ENCODE data around the gene BTBD2. TPM values are rescaled to one million over a fixed set of nuclear protein-coding genes. Genes with fewer than 3 reads are reported as not detected.
A peak's percentile ranks its signal among the peaks of the same experiment; 100 is the strongest.

The BTBD2 gene
- total and polyA plus RNA-seq, 2 donors (not counting 1 experiment from before 2014, with no cell fraction given), result 75.2 to 85.6 TPM

- Histone ChIP-seq H3K27ac (ENCODE audit: low read length in 2 of 2) (peak overlapping the region; percentile 98), H3K9me3 (ENCODE audit: control extremely low read depth in 1 of 3, control insufficient read depth in 2 of 3, insufficient read depth in 1 of 3, low read length in 2 of 3) (peaks cover 0 to 19% (median 5%) of the 10 kb centered on the region in 3 donors), H3K9ac (ENCODE audit: low read length) (no peak overlapping the region), H4K20me1 (ENCODE audit: control insufficient read depth, insufficient read depth, low read length, poor library complexity, severe bottlenecking) (peaks cover 82% of the 10 kb centered on the region), H3K36me3 (replicated peaks in 1 of 2; ENCODE audit: control extremely low read depth in 1 of 2, control insufficient read depth in 1 of 2, extremely low read depth in 1 of 2, insufficient read depth in 2 of 2, low read length in 1 of 2) (peaks cover 0 to 67% of the 10 kb centered on the region in 2 experiments), H3K79me2 (ENCODE audit: control insufficient read depth, insufficient read depth, low read length) (peaks cover 46% of the 10 kb centered on the region), H3K4me1 (ENCODE audit: control insufficient read depth in 2 of 2, insufficient read depth in 2 of 2, low read length in 2 of 2) (peaks cover 38 to 54% of the 10 kb centered on the region in 2 donors), H3K4me3 (ENCODE audit: control extremely low read depth in 1 of 5, extremely low read depth in 1 of 5, insufficient read depth in 1 of 5, low read depth in 2 of 5, low read length in 4 of 5) (no peak overlapping the region), H3K27me3 (replicated peaks in 1 of 4; ENCODE audit: control extremely low read depth in 1 of 4, control insufficient read depth in 3 of 4, insufficient read depth in 4 of 4, low read length in 3 of 4) (no peaks in the 10 kb centered on the region), H2AFZ (ENCODE audit: insufficient read depth, low read depth, low read length, poor library complexity, severe bottlenecking) (no peak overlapping the region), H3K4me2 (replicated peaks; ENCODE audit: low read depth, low read length, poor library complexity, severe bottlenecking) (peak overlapping the region; percentile 88)
- H3K27ac Mint-ChIP-seq, result peak overlapping the region; percentile 50
- ChIA-PET POLR2A (interaction anchor here (0.6 to 7.4 kb wide), 9 partner anchors 8 to 110 kb away, joined by 3 to 69 read pairs (median 4); partner anchors contain the start of gene MKNK2), CTCF (interaction anchor here (0.7 to 3.2 kb wide), 6 partner anchors 12 to 145 kb away, joined by 3 to 10 read pairs (median 6); partner anchors contain the start of genes IZUMO4 and MKNK2)
- WGBS (ENCODE audit: insufficient coverage), result 97% methylated on average over 16 of the region's 20 CpGs
- TF ChIP-seq CTCF (IDR thresholded peaks at IDR 0.05), result no peak
- TF ChIP-seq EZH2 (IDR thresholded peaks at IDR 0.05; ENCODE audit: borderline replicate concordance, insufficient read depth, low read depth, low read length, poor library complexity, severe bottlenecking), result no peak
- H3K9me3 Mint-ChIP-seq (ENCODE audit: insufficient read depth), result no peaks in the 10 kb centered on the region
- H3K27me3 Mint-ChIP-seq, result no peaks in the 10 kb centered on the region
- ATAC-seq (ENCODE audit: low read depth), result no peak
- peak; percentile 41 for DNase-seq
- peaks cover 52% of the 10 kb centered on the region for H3K4me1 Mint-ChIP-seq
- intact Hi-C loops (cut with micrococcal nuclease), result no loop called here
- H3K4me3 Mint-ChIP-seq, result no peak overlapping the region
Measured at GRCh38 chr19:2039959-2040646, 24.6 kb upstream of the BTBD2 start.

Data from B cell (primary cell).